ENCODE measurements around the gene MOBP. TPM values are rescaled to one million over a fixed set of nuclear protein-coding genes. Genes with fewer than 3 reads are reported as not detected.

MOBP gene
- total RNA-seq, 4 donors from 2014 or later = 0.08 to 0.47 TPM; not detected in 2

- Histone ChIP-seq H3K4me3 (no peak overlapping the region), H3K27me3 (peaks cover 6% of the 10 kb centered on the region), H3K4me1 (no peaks in the 10 kb centered on the region), H3K9me3 (peaks cover 0 to 13% (median 0%) of the 10 kb centered on the region in 3 donors), H3K27ac (no peak overlapping the region), H3K36me3 (no peaks in the 10 kb centered on the region)
- 66 to 82% methylated on average over 2 to 7 of the region's 8 CpGs for WGBS, 2 donors (ENCODE audit: low coverage in 1 of 2)
- ATAC-seq = no peak
- TF ChIP-seq POLR2A (IDR thresholded peaks at IDR 0.05) (no peak), EP300 (IDR thresholded peaks at IDR 0.05) (no peak), POLR2AphosphoS5 (IDR thresholded peaks at IDR 0.05) (no peak), CTCF (IDR thresholded peaks at IDR 0.05) (no peak)
These were observed 83.0 kb downstream of the MOBP start for GRCh38 chr3:39550354-39551051.

Other genes starting within 250 kb of the MOBP start
- under 1 TPM; 0.31 to 0.94 (median 0.66) TPM for gene CX3CR1, start 187.6 kb upstream of the MOBP start, total RNA-seq
- gene CCR8, start 138.0 kb upstream of the MOBP start, total RNA-seq = not detected
- 10 to 100 TPM; 24.9 to 44.8 (median 28.5) TPM for gene SLC25A38, start 84.3 kb upstream of the MOBP start, total RNA-seq
- gene RPSA, start 61.0 kb upstream of the MOBP start, total RNA-seq = 1,000 to 10,000 TPM in 2 of 4 donors, 100 to 1,000 TPM in 2; 637 to 1,292 (median 907) TPM